DND-41 (cell line): ENCODE data around the gene SPOCD1.

Experiments
- ATAC-seq: fragments of 200-7000 bp; cut with Tn5 transposase; 3 replicates; pipeline ENCODE4 v1.9.1; 2021; ENCODE audit warnings: low read depth; ENCODE audit not compliant: insufficient read depth
- DNase-seq: peaks from one replicate; pipeline ENCODE4 v3.0.0-alpha.2; 2020
- H2AFZ ChIP-seq: 2 replicates; pipeline ENCODE4 v1.6.0; 2012; ENCODE audit warnings: low read depth, low read length
- H3K27ac ChIP-seq: 2 replicates; pipeline ENCODE4 v1.5.1; 2012; ENCODE audit warnings: low read length, inconsistent platforms
- H3K27me3 ChIP-seq: fragments of 200-600 bp; sonication (generic); 2 replicates; pipeline ENCODE4 v1.6.0; 2012; ENCODE audit warnings: low read length, mild to moderate bottlenecking, inconsistent platforms; ENCODE audit not compliant: insufficient read depth, poor library complexity
- H3K36me3 ChIP-seq: 2 replicates; pipeline ENCODE4 v1.5.1; 2012; ENCODE audit warnings: low read length, inconsistent platforms; ENCODE audit not compliant: insufficient read depth
- H3K4me1 ChIP-seq: 2 replicates; pipeline ENCODE4 v1.5.1; 2012; ENCODE audit warnings: mild to moderate bottlenecking, low read length; ENCODE audit not compliant: insufficient read depth
- H3K4me2 ChIP-seq: 2 replicates; pipeline ENCODE4 v1.6.0; 2012; ENCODE audit warnings: mild to moderate bottlenecking, moderate library complexity, low read length, inconsistent platforms; ENCODE audit not compliant: insufficient read depth
- H3K4me3 ChIP-seq, 2 experiments: fragments of 200-600 bp in 1 of 2; shearing (Covaris generic) in 1 of 2; 2 replicates each; pipeline ENCODE4 v1.5.1; 2012 to 2016; ENCODE audit warnings: inconsistent platforms in 2 of 2, low read length in 2 of 2, mild to moderate bottlenecking in 2 of 2, low read depth in 1 of 2, moderate library complexity in 1 of 2
- H3K79me2 ChIP-seq: 2 replicates; pipeline ENCODE4 v1.6.0; 2012; ENCODE audit warnings: low read length, inconsistent platforms; ENCODE audit not compliant: insufficient read depth
- H3K9ac ChIP-seq: 2 replicates; pipeline ENCODE4 v1.6.0; 2012; ENCODE audit warnings: low read depth, mild to moderate bottlenecking, inconsistent platforms, low read length, moderate library complexity
- H3K9me3 ChIP-seq: 2 replicates; pipeline ENCODE4 v1.5.1; 2012; ENCODE audit warnings: low read length, moderate library complexity, mild to moderate bottlenecking, inconsistent platforms; ENCODE audit not compliant: insufficient read depth, severe bottlenecking
- H4K20me1 ChIP-seq: 2 replicates; pipeline ENCODE4 v1.6.0; 2012; ENCODE audit warnings: low read length; ENCODE audit not compliant: insufficient read depth
- CTCF ChIP-seq: IDR thresholded peaks from 2 replicates; pipeline ENCODE4 v1.5.1; 2012; ENCODE audit warnings: borderline replicate concordance, low read length, moderate library complexity, mild to moderate bottlenecking; ENCODE audit not compliant: poor library complexity, severe bottlenecking; ENCODE audit errors: extremely low read depth
- EZH2 ChIP-seq: IDR thresholded peaks from 3 replicates; pipeline ENCODE4 v1.6.1; 2012; ENCODE audit warnings: borderline replicate concordance, low read depth, mild to moderate bottlenecking, moderate library complexity, low read length, inconsistent platforms; ENCODE audit not compliant: severe bottlenecking

SPOCD1 gene

GRCh38 chr1:31860581-31860980 is 44.8 kb upstream of the SPOCD1 start:
- Histone ChIP-seq H3K36me3 (no peaks in the 10 kb centered on the region), H2AFZ (no peak overlapping the region), H3K4me2 (no peak overlapping the region), H3K79me2 (no peaks in the 10 kb centered on the region), H3K27me3 (no peaks in the 10 kb centered on the region), H4K20me1 (no peaks in the 10 kb centered on the region), H3K4me3 (no peak overlapping the region), H3K9ac (no peak overlapping the region), H3K9me3 (no peaks in the 10 kb centered on the region), H3K27ac (no peak overlapping the region), H3K4me1 (no peaks in the 10 kb centered on the region)
- DNase-seq (no peak), ATAC-seq (no peak)
- no peak for TF ChIP-seq EZH2
- TF ChIP-seq CTCF: no peak

DNA sequence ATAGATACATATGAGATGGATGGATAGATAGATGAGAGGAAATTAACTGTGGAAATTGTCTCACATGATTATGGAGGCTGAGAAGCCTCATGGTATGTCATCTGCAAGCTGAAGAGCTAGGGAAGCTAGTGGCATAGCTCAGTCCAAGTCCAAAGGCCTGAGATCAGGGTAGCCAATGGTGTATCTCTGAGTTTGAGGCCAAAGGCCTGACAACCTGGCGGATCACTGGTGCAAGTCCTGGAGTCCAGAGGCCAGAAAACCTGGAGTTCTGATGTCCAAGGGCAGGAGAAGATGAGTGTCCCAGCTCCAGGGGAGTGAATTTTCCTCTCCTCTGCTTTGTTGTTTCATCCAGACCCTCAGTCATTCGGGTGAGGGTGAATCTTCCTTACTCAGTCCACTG is 43.9 kb upstream of the SPOCD1 start:
- DNase-seq: no peak
- no peaks in the 10 kb centered on the region for H3K4me1 ChIP-seq
- H3K79me2 ChIP-seq: no peaks in the 10 kb centered on the region
- no peak for TF ChIP-seq EZH2
- TF ChIP-seq CTCF: no peak
- H3K27ac ChIP-seq: no peak overlapping the region
- H3K4me2 ChIP-seq: no peak overlapping the region
- H3K36me3 ChIP-seq: no peaks in the 10 kb centered on the region
- H3K9ac ChIP-seq: no peak overlapping the region
- H3K9me3 ChIP-seq: no peaks in the 10 kb centered on the region
- ATAC-seq: no peak
- no peaks in the 10 kb centered on the region for H4K20me1 ChIP-seq
- H3K27me3 ChIP-seq: no peaks in the 10 kb centered on the region
- no peak overlapping the region for H2AFZ ChIP-seq
- no peak overlapping the region for H3K4me3 ChIP-seq

DNA sequence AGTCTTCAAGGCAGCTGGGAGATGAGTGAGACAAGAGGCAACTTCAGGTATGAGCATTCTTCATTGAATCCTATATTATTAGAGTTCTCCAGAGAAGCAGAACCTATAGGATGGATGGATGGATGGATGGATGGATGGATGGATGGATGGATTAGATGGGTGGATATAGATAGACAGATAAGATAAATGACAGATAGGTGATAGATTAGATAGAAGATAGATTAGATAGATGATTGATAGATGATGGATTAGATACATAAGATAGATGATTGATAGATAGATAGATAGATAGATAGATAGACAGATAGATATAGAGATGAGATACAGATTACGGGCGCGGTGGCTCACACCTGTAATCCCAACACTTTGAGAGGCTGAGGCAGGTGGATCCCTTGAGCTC is 43.2 kb upstream of the SPOCD1 start:
- H3K27ac ChIP-seq: no peak overlapping the region
- DNase-seq: no peak
- H3K4me3 ChIP-seq: no peak overlapping the region
- H3K36me3 ChIP-seq: no peaks in the 10 kb centered on the region
- ATAC-seq: no peak
- H3K4me2 ChIP-seq: no peak overlapping the region
- no peak overlapping the region for H3K9ac ChIP-seq
- TF ChIP-seq EZH2: no peak
- TF ChIP-seq CTCF: no peak
- no peaks in the 10 kb centered on the region for H3K4me1 ChIP-seq
- H2AFZ ChIP-seq: no peak overlapping the region
- H4K20me1 ChIP-seq: no peaks in the 10 kb centered on the region
- no peaks in the 10 kb centered on the region for H3K79me2 ChIP-seq
- H3K9me3 ChIP-seq: no peaks in the 10 kb centered on the region
- no peaks in the 10 kb centered on the region for H3K27me3 ChIP-seq

- ATAC-seq (no peak), DNase-seq (no peak)
- no peaks in the 10 kb centered on the region for H3K9me3 ChIP-seq
- no peak overlapping the region for H3K9ac ChIP-seq
- no peak overlapping the region for H2AFZ ChIP-seq
- no peak overlapping the region for H3K27ac ChIP-seq
- no peak overlapping the region for H3K4me3 ChIP-seq
- no peaks in the 10 kb centered on the region for H3K79me2 ChIP-seq
- H3K4me2 ChIP-seq: no peak overlapping the region
- no peaks in the 10 kb centered on the region for H3K27me3 ChIP-seq
- no peaks in the 10 kb centered on the region for H3K36me3 ChIP-seq
- no peaks in the 10 kb centered on the region for H3K4me1 ChIP-seq
- H4K20me1 ChIP-seq: no peaks in the 10 kb centered on the region
- TF ChIP-seq EZH2 (no peak), CTCF (no peak)
These were observed 42.0 kb upstream of the SPOCD1 start for GRCh38 chr1:31857863-31858262.
